Measurements from ENCODE around the gene MERTK. TPM values are rescaled to one million over a fixed set of nuclear protein-coding genes. Genes with fewer than 3 reads are reported as not detected.

Gene MERTK
- total and polyA plus RNA-seq, 2 of the 8 experiments (the other 6 are each of a cell fraction or from before 2014, with no cell fraction given): 6.5 to 7.0 TPM

DNA sequence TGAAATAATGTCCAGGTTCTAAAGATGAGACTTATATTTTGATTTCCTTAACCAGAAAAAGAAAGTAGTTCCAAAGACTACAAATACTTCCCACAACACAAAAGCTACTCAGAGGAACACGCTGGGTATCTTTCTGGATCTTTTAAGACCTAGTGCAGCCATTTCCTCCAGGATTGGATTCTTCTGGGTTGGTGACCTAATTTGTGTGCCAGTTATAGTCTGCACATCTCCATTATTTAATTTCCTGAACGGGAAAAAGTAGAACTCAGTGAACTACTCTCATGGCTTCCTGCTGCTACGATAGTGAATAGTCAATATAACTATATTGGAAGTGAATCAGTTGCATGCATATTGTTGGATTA lies 158.2 kb downstream of the MERTK start (continued):
- TF ChIP-seq SRF (IDR thresholded peaks at IDR 0.05; ENCODE audit: low read depth, low read length) (no peak), KDM5A (IDR thresholded peaks at IDR 0.05; ENCODE audit: low read length) (no peak), TEAD4 (IDR thresholded peaks at IDR 0.05; ENCODE audit: low read depth, low read length) (no peak), SP2 (IDR thresholded peaks at IDR 0.05; ENCODE audit: low read length) (no peak), CBX8 (IDR thresholded peaks at IDR 0.05; ENCODE audit: borderline replicate concordance, low read depth, low read length) (no peak), EP300 (IDR thresholded peaks at IDR 0.05; ENCODE audit: borderline replicate concordance in 1 of 2, low read depth in 2 of 2, low read length in 2 of 2) (no peak), CTBP2 (IDR thresholded peaks at IDR 0.05; ENCODE audit: borderline replicate concordance, insufficient read depth, insufficient read length, low read length) (no peak), BCL11A (IDR thresholded peaks at IDR 0.05; ENCODE audit: low read depth in 2 of 2, low read length in 2 of 2) (no peak)

Measured in H1 (cell line).